ENCODE results near the gene MFAP2. TPM values are rescaled to one million over a fixed set of nuclear protein-coding genes. Genes with fewer than 3 reads are reported as not detected.

Gene MFAP2
- total RNA-seq, 1 experiment from 2014 or later = 141 TPM

- H3K27ac Mint-ChIP-seq = peak overlapping the region; percentile 3; the same call in 1 of the 2 replicates
- ATAC-seq = peak; percentile 89
- H3K9me3 Mint-ChIP-seq = no peaks in the 10 kb centered on the region
- peaks cover 26% of the 10 kb centered on the region for H3K36me3 Mint-ChIP-seq
- H3K4me1 Mint-ChIP-seq = peaks cover 4% of the 10 kb centered on the region
- ChIA-PET CTCF (interaction anchor here (0.6 to 5.8 kb wide), 36 partner anchors 9 to 859 kb away, joined by 3 to 50 read pairs (median 6); partner anchors contain the start of genes ATP13A2, CROCC, MFAP2 and NBPF1), POLR2A (interaction anchor here (1.0 to 1.3 kb wide), 3 partner anchors 13 to 39 kb away, joined by 3 to 4 read pairs (median 3); partner anchors contain the start of gene CROCC)
- H3K27me3 Mint-ChIP-seq (ENCODE audit: low read depth) = no peaks in the 10 kb centered on the region
- peak overlapping the region; percentile 55 for H3K4me3 Mint-ChIP-seq
- DNase-seq (ENCODE audit: low spot score) = peak; percentile 97
- TF ChIP-seq ZNF532 (CRISPR knock-in tag; IDR thresholded peaks at IDR 0.05; ENCODE audit: borderline replicate concordance) (no peak), ZNF317 (CRISPR knock-in tag; IDR thresholded peaks at IDR 0.05; ENCODE audit: borderline replicate concordance, low read depth) (no peak), KAT7 (CRISPR knock-in tag; IDR thresholded peaks at IDR 0.05; ENCODE audit: borderline replicate concordance) (no peak), ZBTB43 (CRISPR knock-in tag; IDR thresholded peaks at IDR 0.05) (no peak), E2F1 (CRISPR knock-in tag; IDR thresholded peaks at IDR 0.05) (no peak), NR3C1 (CRISPR knock-in tag; conservative IDR thresholded peaks at IDR 0.05; ENCODE audit: low read depth) (no peak), AR (CRISPR knock-in tag; IDR thresholded peaks at IDR 0.05) (no peak), ZNF138 (CRISPR knock-in tag; conservative IDR thresholded peaks at IDR 0.05) (no peak), PRDM15 (CRISPR knock-in tag; IDR thresholded peaks at IDR 0.05) (no peak), MXD4 (CRISPR knock-in tag; IDR thresholded peaks at IDR 0.05; ENCODE audit: borderline replicate concordance) (no peak), ARID4B (CRISPR knock-in tag; IDR thresholded peaks at IDR 0.05; ENCODE audit: borderline replicate concordance) (peak; percentile 62), AFF4 (CRISPR knock-in tag; IDR thresholded peaks at IDR 0.05; ENCODE audit: borderline replicate concordance) (no peak)
These were observed 19.7 kb downstream of the MFAP2 start for GRCh38 chr1:16960560-16961296.
